Tibial nerve (tissue), 4 donors: Measurements from ENCODE around the gene PSMA7.

Source experiments
- CTCF ChIP-seq, 5 experiments: fragments of 200-600 bp in 3 of 5; fragments of 450-650 bp in 2 of 5; sonication (generic) in 3 of 5; IDR thresholded peaks; one replicate each; pipeline ENCODE4 v1.5.1; 2016 to 2019; ENCODE audit warnings: antibody characterized with exemption in 5 of 5, mild to moderate bottlenecking in 3 of 5, moderate library complexity in 2 of 5
- EP300 ChIP-seq, 2 donors: sonication (generic); formaldehyde crosslinking; IDR thresholded peaks; one replicate each; pipeline ENCODE4 v1.6.1; 2017; ENCODE audit warnings: antibody characterized with exemption in 2 of 2, mild to moderate bottlenecking in 1 of 2
- POLR2A ChIP-seq, 2 donors: fragments of 450-650 bp; IDR thresholded peaks; one replicate each; pipeline ENCODE4 v1.6.1; 2017; ENCODE audit warnings: antibody characterized with exemption in 2 of 2, mild to moderate bottlenecking in 2 of 2, moderate library complexity in 2 of 2

- no peak for TF ChIP-seq CTCF (IDR thresholded peaks at IDR 0.05)
- no peak for TF ChIP-seq EP300 (IDR thresholded peaks at IDR 0.05)
- TF ChIP-seq POLR2A (IDR thresholded peaks at IDR 0.05), result no peak
Observed at GRCh38 chr20:62163485-62163865, 20.3 kb upstream of the PSMA7 start.
